Activated B cell treated with CpG ODN at 0.5 μM for 24 hours (primary cell): ENCODE results near the gene SLC12A4. TPM values are rescaled to one million over a fixed set of nuclear protein-coding genes. Genes with fewer than 3 reads are reported as not detected.
"Not testable (repeated sequence)": the region's sequence is repeated elsewhere in the genome, so short reads cannot be mapped to it uniquely, and the experiment has no call there.

Experiments
- ATAC-seq: fragments of 200-7000 bp; cut with Tn5 transposase; one replicate; pipeline ENCODE4 v1.10.0; 2021; ENCODE audit warnings: low read depth, mild to moderate bottlenecking, moderate library complexity
- CTCF ChIA-PET: fragments of 350-600 bp; sonication (Branson Sonifier 250); formaldehyde crosslinking; loops from one replicate; lab custom pipeline; 2021; ENCODE audit warnings: antibody characterized with exemption; lab: Charles Lee
- POLR2A ChIA-PET: fragments of 350-600 bp; sonication (Branson Sonifier 250); formaldehyde crosslinking; loops from one replicate; lab custom pipeline; 2021; ENCODE audit warnings: antibody characterized with exemption; lab: Charles Lee
- DNase-seq: peaks from one replicate; pipeline ENCODE4 v3.0.0; 2022
- H3K27ac Mint-ChIP-seq: one replicate; pipeline ENCODE4 v1.8.0; 2020; ENCODE audit warnings: mixed read lengths
- H3K27me3 Mint-ChIP-seq: one replicate; pipeline ENCODE4 v1.8.0; 2021; ENCODE audit warnings: mixed read lengths
- H3K36me3 Mint-ChIP-seq: one replicate; pipeline ENCODE4 v1.8.0; 2021; ENCODE audit warnings: low read depth, mixed read lengths
- H3K4me1 Mint-ChIP-seq: one replicate; pipeline ENCODE4 v1.8.0; 2021; ENCODE audit warnings: mixed read lengths
- H3K4me3 Mint-ChIP-seq: one replicate; pipeline ENCODE4 v1.8.0; 2020; ENCODE audit warnings: mild to moderate bottlenecking, mixed read lengths
- H3K9me3 Mint-ChIP-seq: one replicate; pipeline ENCODE4 v1.8.0; 2020; ENCODE audit warnings: mixed read lengths
- intact Hi-C: fragments of 100-400 bp; cut with micrococcal nuclease; formaldehyde crosslinking; loops from one replicate; pipeline ENCODE4 v1.15.1; 2024
- total RNA-seq: library from RNA; stranded (reverse); gene quantifications from 2 replicates; pipeline ENCODE4 v1.2.3, GENCODE V29; 2022
- TF ChIP-seq, protein P1 (sequence below): fragments of 200-600 bp; IDR thresholded peaks from one replicate; pipeline ENCODE4 v1.8.0; 2022; ENCODE audit warnings: antibody characterized with exemption, mild to moderate bottlenecking

Gene SLC12A4
- total RNA-seq, 1 donor from 2014 or later = 37.9 TPM

DNA sequence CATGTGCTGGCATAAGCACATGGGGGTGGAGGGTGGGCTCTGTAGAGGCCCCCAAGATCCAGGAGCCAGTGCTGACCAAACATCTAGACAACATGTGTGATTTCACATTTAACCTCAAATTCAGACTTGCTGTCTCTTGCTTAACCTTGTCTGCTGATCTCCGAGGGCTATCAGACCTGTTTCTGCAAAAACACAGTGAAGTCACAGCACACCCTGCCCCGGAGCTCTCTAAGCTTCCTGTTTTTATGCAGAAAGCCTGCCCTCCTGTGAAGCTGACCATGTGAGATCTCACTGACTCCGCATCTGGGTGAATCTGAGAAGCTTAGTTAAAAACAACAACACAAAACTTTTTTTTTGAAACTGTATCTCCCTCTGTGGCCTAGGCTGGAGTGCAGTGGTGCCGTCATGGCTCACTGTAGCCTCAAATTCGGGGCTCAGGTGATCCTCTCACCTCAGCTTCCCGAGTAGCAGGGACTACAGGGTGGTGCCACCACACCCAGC lies 37.4 kb upstream of the SLC12A4 start:
- ChIA-PET CTCF (interaction anchor here (0.9 to 1.8 kb wide), 10 partner anchors 10 to 189 kb away, joined by 3 to 8 read pairs (median 5); no protein-coding TSS in a partner anchor), POLR2A (interaction anchor here (0.6 to 3.1 kb wide), 14 partner anchors 10 to 485 kb away, joined by 3 to 28 read pairs (median 6); partner anchors contain the start of genes DDX28, DPEP2NB, DUS2 and PSMB10)
- H3K36me3 Mint-ChIP-seq = no peaks in the 10 kb centered on the region
- TF ChIP-seq, protein P1, sequence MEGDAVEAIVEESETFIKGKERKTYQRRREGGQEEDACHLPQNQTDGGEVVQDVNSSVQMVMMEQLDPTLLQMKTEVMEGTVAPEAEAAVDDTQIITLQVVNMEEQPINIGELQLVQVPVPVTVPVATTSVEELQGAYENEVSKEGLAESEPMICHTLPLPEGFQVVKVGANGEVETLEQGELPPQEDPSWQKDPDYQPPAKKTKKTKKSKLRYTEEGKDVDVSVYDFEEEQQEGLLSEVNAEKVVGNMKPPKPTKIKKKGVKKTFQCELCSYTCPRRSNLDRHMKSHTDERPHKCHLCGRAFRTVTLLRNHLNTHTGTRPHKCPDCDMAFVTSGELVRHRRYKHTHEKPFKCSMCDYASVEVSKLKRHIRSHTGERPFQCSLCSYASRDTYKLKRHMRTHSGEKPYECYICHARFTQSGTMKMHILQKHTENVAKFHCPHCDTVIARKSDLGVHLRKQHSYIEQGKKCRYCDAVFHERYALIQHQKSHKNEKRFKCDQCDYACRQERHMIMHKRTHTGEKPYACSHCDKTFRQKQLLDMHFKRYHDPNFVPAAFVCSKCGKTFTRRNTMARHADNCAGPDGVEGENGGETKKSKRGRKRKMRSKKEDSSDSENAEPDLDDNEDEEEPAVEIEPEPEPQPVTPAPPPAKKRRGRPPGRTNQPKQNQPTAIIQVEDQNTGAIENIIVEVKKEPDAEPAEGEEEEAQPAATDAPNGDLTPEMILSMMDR = no peak
- no peaks in the 10 kb centered on the region for H3K9me3 Mint-ChIP-seq
- H3K27me3 Mint-ChIP-seq = no peaks in the 10 kb centered on the region
- intact Hi-C loops = loop anchor here (1.0 kb wide), 1 partner anchor 13 kb away; no protein-coding TSS in a partner anchor
- H3K27ac Mint-ChIP-seq = peak overlapping the region; percentile 95
- ATAC-seq (peak; percentile 98), DNase-seq (no peak)
- H3K4me1 Mint-ChIP-seq = peaks cover 40% of the 10 kb centered on the region
- peak overlapping the region; percentile 58 for H3K4me3 Mint-ChIP-seq

DNA sequence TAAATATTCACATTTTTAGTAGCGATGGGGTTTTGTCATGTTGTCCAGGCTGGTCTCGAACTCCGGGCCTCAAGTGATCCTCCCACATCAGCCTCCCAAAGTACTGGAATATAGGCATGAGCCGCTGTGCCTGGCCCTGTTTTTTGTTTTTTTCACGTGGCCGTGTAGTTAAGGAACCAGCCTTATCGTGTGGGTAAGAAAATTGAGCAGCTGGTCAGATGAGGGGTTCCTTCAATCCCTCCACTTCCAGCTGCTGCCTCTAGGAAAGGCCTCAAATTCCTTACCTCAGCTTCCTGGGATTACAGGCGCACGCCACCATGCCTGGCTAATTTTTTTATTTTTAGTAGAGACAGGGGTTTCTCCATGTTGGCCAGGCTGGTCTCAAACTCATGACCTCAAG lies 36.8 kb upstream of the SLC12A4 start:
- POLR2A ChIA-PET = interaction anchor here (0.7 to 3.1 kb wide), 11 partner anchors 10 to 253 kb away, joined by 3 to 28 read pairs (median 7); partner anchors contain the start of genes DDX28, DPEP2NB, DUS2 and PSMB10
- Mint-ChIP-seq H3K4me1 (peaks cover 46% of the 10 kb centered on the region), H3K36me3 (no peaks in the 10 kb centered on the region), H3K9me3 (no peaks in the 10 kb centered on the region), H3K27me3 (no peaks in the 10 kb centered on the region), H3K4me3 (no peak overlapping the region), H3K27ac (peak overlapping the region; percentile 95)
- ATAC-seq (no peak), DNase-seq (no peak)
- CTCF ChIA-PET = interaction anchor here (1.2 to 1.8 kb wide), 7 partner anchors 8 to 189 kb away, joined by 3 to 8 read pairs (median 5); no protein-coding TSS in a partner anchor
- TF ChIP-seq, protein P1 = no peak
- intact Hi-C loops = no loop called here

DNA sequence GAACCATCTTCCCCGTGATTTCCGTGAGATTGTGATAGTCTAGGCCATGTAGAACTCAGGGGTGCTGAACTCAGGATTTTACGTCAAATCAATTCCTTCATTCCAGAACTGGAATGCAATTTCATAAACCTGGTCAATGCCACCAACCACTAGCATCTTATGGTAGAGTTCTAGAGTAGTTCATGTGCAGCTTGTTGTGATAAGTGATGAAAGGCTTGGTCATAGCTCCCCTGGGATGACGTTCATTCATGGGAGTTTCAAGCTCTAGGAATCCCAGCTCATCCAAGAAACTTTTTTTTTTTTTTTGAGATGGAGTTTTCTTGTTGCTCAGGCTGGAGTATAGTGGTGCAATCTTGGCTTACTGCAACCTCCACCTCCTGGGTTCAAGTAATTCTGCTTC lies 34.6 kb upstream of the SLC12A4 start:
- ChIA-PET CTCF (interaction anchor here (1.0 to 1.6 kb wide), 2 partner anchors 9 to 37 kb away, joined by 3 to 4 read pairs; no protein-coding TSS in a partner anchor), POLR2A (interaction anchor here (0.7 to 5.8 kb wide), 3 partner anchors 8 to 36 kb away, joined by 3 to 47 read pairs (median 4); partner anchors contain the start of genes DDX28 and DUS2)
- Mint-ChIP-seq H3K36me3 (no peaks in the 10 kb centered on the region), H3K27me3 (no peaks in the 10 kb centered on the region), H3K4me1 (peaks cover 64% of the 10 kb centered on the region), H3K27ac (peak overlapping the region; percentile 16), H3K4me3 (no peak overlapping the region), H3K9me3 (no peaks in the 10 kb centered on the region)
- ATAC-seq (no peak), DNase-seq (no peak)
- TF ChIP-seq, protein P1 = no peak
- intact Hi-C loops = no loop called here

DNA sequence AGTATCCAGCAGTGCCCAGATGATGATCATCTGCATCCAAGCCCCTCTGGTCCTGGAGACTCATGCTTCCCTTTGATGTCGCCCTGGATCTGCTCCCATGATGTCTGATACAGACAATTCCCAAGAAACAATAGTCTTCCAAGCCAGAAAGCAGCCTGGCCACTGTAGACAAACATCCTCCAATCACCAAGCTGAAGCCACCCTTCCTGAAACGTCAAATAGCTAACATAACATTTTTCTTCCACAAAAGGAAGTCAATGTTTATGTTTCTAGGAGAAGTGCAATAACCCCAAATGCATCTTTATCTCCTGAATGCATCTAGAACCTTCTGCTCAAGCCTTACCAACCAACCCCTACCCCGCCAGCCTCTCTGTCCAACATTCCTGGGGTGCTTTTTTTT lies 32.0 kb upstream of the SLC12A4 start:
- H3K36me3 Mint-ChIP-seq = peaks cover 1% of the 10 kb centered on the region
- peak overlapping the region; percentile 87 for H3K27ac Mint-ChIP-seq
- peak overlapping the region; percentile 74 for H3K4me3 Mint-ChIP-seq
- H3K27me3 Mint-ChIP-seq = no peaks in the 10 kb centered on the region
- TF ChIP-seq, protein P1 = no peak
- H3K9me3 Mint-ChIP-seq = no peaks in the 10 kb centered on the region
- POLR2A ChIA-PET = interaction anchor here (0.7 to 5.8 kb wide), 7 partner anchors 8 to 64 kb away, joined by 3 to 47 read pairs (median 10); partner anchors contain the start of genes DDX28, DUS2 and PSMB10
- ATAC-seq (no peak), DNase-seq (no peak)
- intact Hi-C loops = loop anchor here (1.0 kb wide), 1 partner anchor 23 kb away; the partner anchor contains the start of genes DDX28 and DUS2
- H3K4me1 Mint-ChIP-seq = peaks cover 73% of the 10 kb centered on the region
- CTCF ChIA-PET = interaction anchor here (0.5 to 1.1 kb wide), 3 partner anchors 21 to 117 kb away, joined by 3 to 4 read pairs (median 3); no protein-coding TSS in a partner anchor

DNA sequence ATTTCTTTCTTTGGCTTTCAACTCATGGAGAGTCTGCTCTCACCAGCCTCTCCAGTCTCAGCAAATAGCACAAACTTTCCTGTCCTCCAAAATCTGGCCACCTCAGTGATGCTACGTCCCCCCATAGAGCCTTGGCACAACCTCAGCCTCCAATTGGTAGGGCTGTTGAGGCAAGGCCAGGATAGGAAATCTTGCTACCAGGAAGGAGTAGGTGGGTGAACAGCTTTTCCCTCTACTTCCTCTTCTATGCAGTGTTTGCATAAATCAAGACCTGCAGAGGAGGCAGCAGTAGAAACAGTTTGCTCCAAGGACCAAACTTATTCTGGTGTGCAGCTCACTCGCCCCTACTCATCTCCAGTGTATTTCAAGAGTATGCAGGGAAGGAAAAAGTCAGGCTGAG lies 31.5 kb upstream of the SLC12A4 start:
- peak overlapping the region; percentile 74 for H3K4me3 Mint-ChIP-seq
- intact Hi-C loops = loop anchor here (1.0 to 10.0 kb wide), 2 partner anchors 23 to 475 kb away; partner anchors contain the start of genes DDX28, DUS2 and RIPOR1
- TF ChIP-seq, protein P1 = no peak
- no peaks in the 10 kb centered on the region for H3K27me3 Mint-ChIP-seq
- DNase-seq (no peak), ATAC-seq (peak; percentile 27)
- ChIA-PET POLR2A (interaction anchor here (0.7 to 5.8 kb wide), 7 partner anchors 8 to 64 kb away, joined by 3 to 47 read pairs (median 10); partner anchors contain the start of genes DDX28, DUS2 and PSMB10), CTCF (interaction anchor here (0.5 to 1.1 kb wide), 3 partner anchors 22 to 116 kb away, joined by 3 to 4 read pairs (median 3); no protein-coding TSS in a partner anchor)
- peaks cover 1% of the 10 kb centered on the region for H3K36me3 Mint-ChIP-seq
- peaks cover 72% of the 10 kb centered on the region for H3K4me1 Mint-ChIP-seq
- peak overlapping the region; percentile 87 for H3K27ac Mint-ChIP-seq
- no peaks in the 10 kb centered on the region for H3K9me3 Mint-ChIP-seq

DNA sequence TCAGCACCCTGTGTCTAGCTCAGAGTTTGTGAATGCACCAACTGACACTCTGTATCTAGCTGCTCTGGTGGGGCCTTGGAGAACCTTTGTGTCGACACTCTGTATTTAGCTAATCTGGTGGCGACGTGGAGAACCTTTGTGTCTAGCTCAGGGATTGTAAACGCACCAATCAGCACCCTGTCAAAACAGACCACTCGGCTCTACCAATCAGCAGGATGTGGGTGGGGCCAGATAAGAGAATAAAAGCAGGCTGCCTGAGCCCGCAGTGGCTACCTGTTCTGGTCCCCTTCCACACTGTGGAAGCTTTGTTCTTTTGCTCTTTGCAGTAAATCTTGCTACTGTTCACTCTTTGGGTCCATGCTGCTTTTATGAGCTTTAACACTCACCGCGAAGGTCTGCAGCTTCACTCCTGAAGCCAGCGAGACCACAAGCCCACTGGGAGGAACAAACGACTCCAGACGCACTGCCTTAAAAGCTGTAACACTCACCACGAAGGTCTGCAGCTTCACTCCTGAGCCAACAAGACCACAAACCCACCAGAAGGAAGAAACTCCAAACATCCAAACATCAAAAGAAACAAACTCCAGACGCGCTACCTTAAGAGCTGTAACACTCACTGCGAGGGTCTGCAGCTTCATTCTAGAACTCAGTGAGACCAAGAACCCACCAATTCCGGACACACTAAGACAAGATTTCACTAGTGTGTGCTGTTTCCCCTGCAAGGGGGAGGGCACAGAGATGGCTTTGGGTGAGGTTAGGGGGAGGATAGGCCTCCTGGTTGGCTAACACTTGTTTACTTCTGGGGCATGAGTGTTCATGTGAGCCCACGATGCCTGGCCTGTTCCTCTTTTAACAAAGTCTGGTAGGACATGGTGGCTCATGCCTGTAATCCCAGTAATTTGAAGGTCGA lies 30.6 kb upstream of the SLC12A4 start, which contains the start of gene DPEP2:
TSS of gene DPEP2 (minus strand) at position 706 of the 910 bp plus-strand sequence. CDS start 6,272 bp downstream, outside the sequence.
- intact Hi-C loops = loop anchor here (10.0 kb wide), 1 partner anchor 474 kb away; the partner anchor contains the start of gene RIPOR1
- not testable (repeated sequence) for H3K27me3 Mint-ChIP-seq, DNase-seq, H3K9me3 Mint-ChIP-seq, H3K36me3 Mint-ChIP-seq
- Mint-ChIP-seq H3K27ac (peak within 1 kb of the TSS; percentile 87), H3K4me1 (peaks cover 72% of the 10 kb centered on the region), H3K4me3 (peak within 1 kb of the TSS; percentile 74)
- ATAC-seq = peak; percentile 78
- CTCF ChIA-PET = interaction anchor here (1.7 to 1.8 kb wide), 2 partner anchors 24 to 41 kb away, joined by 5 to 7 read pairs; partner anchors contain the start of genes DDX28 and DUS2
- POLR2A ChIA-PET = interaction anchor here (0.6 to 5.8 kb wide), 11 partner anchors 9 to 499 kb away, joined by 3 to 47 read pairs (median 7); partner anchors contain the start of genes DDX28, DUS2, NFATC3 and PSMB10
